ENCODE data around the gene BTF3L4. TPM values are rescaled to one million over a fixed set of nuclear protein-coding genes. Genes with fewer than 3 reads are reported as not detected.

BTF3L4 gene
- total RNA-seq, 1 experiment from 2014 or later = 47.0 TPM

GRCh38 chr1:52122384-52122783 is 66.3 kb downstream of the BTF3L4 start:
- no peaks in the 10 kb centered on the region for H3K27me3 ChIP-seq (ENCODE audit: insufficient read depth, low read depth)
- TF ChIP-seq CTCF (conservative IDR thresholded peaks at IDR 0.05) (no peak), EZH2 (IDR thresholded peaks at IDR 0.05; ENCODE audit: low read depth) (no peak)
- H3K9me2 ChIP-seq (ENCODE audit: insufficient read depth) = no peaks in the 10 kb centered on the region
- ChIA-PET CTCF (no interaction called here), POLR2A (ENCODE audit: unreplicated experiment) (no interaction called here)
- no peaks in the 10 kb centered on the region for H4K20me1 ChIP-seq (ENCODE audit: insufficient read depth)
- H3K9me3 ChIP-seq (ENCODE audit: insufficient read depth, low read depth) = no peaks in the 10 kb centered on the region
- BruUV-seq (replicated peaks) = no TSS peak
- H3K36me3 ChIP-seq (ENCODE audit: low read depth) = no peaks in the 10 kb centered on the region
- no peak overlapping the region for H3K4me2 ChIP-seq
- no peak overlapping the region for H3K4me3 ChIP-seq
- peaks cover 14% of the 10 kb centered on the region for H3K4me1 ChIP-seq (replicated peaks; ENCODE audit: insufficient read depth)
- no peaks in the 10 kb centered on the region for H3F3A ChIP-seq (ENCODE audit: insufficient read depth, low read depth)
- no peak overlapping the region for H3K27ac ChIP-seq
- no peaks in the 10 kb centered on the region for H3K79me2 ChIP-seq (ENCODE audit: low read depth)
- no peak overlapping the region for H2AFZ ChIP-seq
- intact Hi-C loops (cut with micrococcal nuclease; ENCODE audit: unreplicated experiment) = no loop called here
- DNase-seq = no peak

- Histone ChIP-seq H3K9me3 (ENCODE audit: insufficient read depth, low read depth) (no peaks in the 10 kb centered on the region), H4K20me1 (ENCODE audit: insufficient read depth) (no peaks in the 10 kb centered on the region), H2AFZ (no peak overlapping the region), H3F3A (ENCODE audit: insufficient read depth, low read depth) (peaks cover 5% of the 10 kb centered on the region; the same call in 1 of the 2 replicates), H3K4me2 (no peak overlapping the region), H3K27me3 (ENCODE audit: insufficient read depth, low read depth) (no peaks in the 10 kb centered on the region), H3K4me1 (replicated peaks; ENCODE audit: insufficient read depth) (peaks cover 12% of the 10 kb centered on the region), H3K4me3 (no peak overlapping the region), H3K27ac (no peak overlapping the region), H3K36me3 (ENCODE audit: low read depth) (no peaks in the 10 kb centered on the region), H3K79me2 (ENCODE audit: low read depth) (no peaks in the 10 kb centered on the region), H3K9me2 (ENCODE audit: insufficient read depth) (no peaks in the 10 kb centered on the region)
- no peak for TF ChIP-seq CTCF (conservative IDR thresholded peaks at IDR 0.05)
- TF ChIP-seq EZH2 (IDR thresholded peaks at IDR 0.05; ENCODE audit: low read depth) = no peak
- POLR2A ChIA-PET (ENCODE audit: unreplicated experiment) = no interaction called here
- BruUV-seq (replicated peaks) = no TSS peak
- CTCF ChIA-PET = interaction anchor here (0.6 kb wide), 1 partner anchor 1297 kb away, joined by 4 read pairs; no protein-coding TSS in a partner anchor
- no peak for DNase-seq
- intact Hi-C loops (cut with micrococcal nuclease; ENCODE audit: unreplicated experiment) = no loop called here
Observed at GRCh38 chr1:52123622-52124021, 67.5 kb downstream of the BTF3L4 start.

GRCh38 chr1:52125736-52126359 is 69.8 kb downstream of the BTF3L4 start:
- TF ChIP-seq EZH2 (IDR thresholded peaks at IDR 0.05; ENCODE audit: low read depth) = no peak
- no peak for TF ChIP-seq CTCF (conservative IDR thresholded peaks at IDR 0.05)
- H3K36me3 ChIP-seq (ENCODE audit: low read depth) = no peaks in the 10 kb centered on the region
- H3K79me2 ChIP-seq (ENCODE audit: low read depth) = no peaks in the 10 kb centered on the region
- ChIA-PET POLR2A (ENCODE audit: unreplicated experiment) (no interaction called here), CTCF (interaction anchor here (2.0 kb wide), 1 partner anchor 171 kb away, joined by 4 read pairs; no protein-coding TSS in a partner anchor)
- H3K4me3 ChIP-seq = no peak overlapping the region
- H2AFZ ChIP-seq = no peak overlapping the region
- no peaks in the 10 kb centered on the region for H3K9me2 ChIP-seq (ENCODE audit: insufficient read depth)
- H3K4me1 ChIP-seq (replicated peaks; ENCODE audit: insufficient read depth) = no peaks in the 10 kb centered on the region
- no TSS peak for BruUV-seq (replicated peaks)
- no peaks in the 10 kb centered on the region for H3K9me3 ChIP-seq (ENCODE audit: insufficient read depth, low read depth)
- H3F3A ChIP-seq (ENCODE audit: insufficient read depth, low read depth) = peaks cover 5% of the 10 kb centered on the region; the same call in 1 of the 2 replicates
- no peak overlapping the region for H3K27ac ChIP-seq
- no peaks in the 10 kb centered on the region for H3K27me3 ChIP-seq (ENCODE audit: insufficient read depth, low read depth)
- DNase-seq = no peak
- no peak overlapping the region for H3K4me2 ChIP-seq
- H4K20me1 ChIP-seq (ENCODE audit: insufficient read depth) = no peaks in the 10 kb centered on the region
- intact Hi-C loops (cut with micrococcal nuclease; ENCODE audit: unreplicated experiment) = loop anchor here (5.0 kb wide), 2 partner anchors 229 to 561 kb away; no protein-coding TSS in a partner anchor

Data from PC-9 (cell line).